Activated naive CD4-positive, alpha-beta T cell treated with anti-CD3 and anti-CD28 coated beads, Interleukin-2, amount 50 U/mL, for 24 hours (primary cell): Measurements from ENCODE around the gene GALNT9.
"Not testable (repeated sequence)": the region's sequence is repeated elsewhere in the genome, so short reads cannot be mapped to it uniquely, and the experiment has no call there.

ENCODE experiments used
- H3K27ac Mint-ChIP-seq: one replicate; pipeline ENCODE4 v1.8.0; 2021; ENCODE audit warnings: mild to moderate bottlenecking, mixed read lengths
- H3K27me3 Mint-ChIP-seq: one replicate; pipeline ENCODE4 v1.8.0; 2021; ENCODE audit warnings: mixed read lengths
- H3K36me3 Mint-ChIP-seq: one replicate; pipeline ENCODE4 v1.8.0; 2021; ENCODE audit warnings: mixed read lengths
- H3K4me1 Mint-ChIP-seq: one replicate; pipeline ENCODE4 v1.8.0; 2021; ENCODE audit warnings: mixed read lengths
- H3K4me3 Mint-ChIP-seq: one replicate; pipeline ENCODE4 v1.8.0; 2021; ENCODE audit warnings: mild to moderate bottlenecking, mixed read lengths
- H3K9me3 Mint-ChIP-seq: one replicate; pipeline ENCODE4 v1.8.0; 2021; ENCODE audit warnings: mixed read lengths

GALNT9 gene

GRCh38 chr12:132195242-132195641 lies 134.1 kb downstream of the GALNT9 start:
- H3K27ac Mint-ChIP-seq, H3K36me3 Mint-ChIP-seq, H3K4me3 Mint-ChIP-seq, H3K27me3 Mint-ChIP-seq, H3K9me3 Mint-ChIP-seq, H3K4me1 Mint-ChIP-seq: not testable (repeated sequence)

- Mint-ChIP-seq H3K4me1 (peaks cover 10% of the 10 kb centered on the region), H3K27ac (no peak overlapping the region), H3K27me3 (no peaks in the 10 kb centered on the region), H3K4me3 (no peak overlapping the region), H3K9me3 (no peaks in the 10 kb centered on the region), H3K36me3 (peaks cover 6% of the 10 kb centered on the region)
Observed at GRCh38 chr12:132194556-132194955, 134.8 kb downstream of the GALNT9 start.

- peaks cover 6% of the 10 kb centered on the region for H3K36me3 Mint-ChIP-seq
- no peaks in the 10 kb centered on the region for H3K27me3 Mint-ChIP-seq
- no peaks in the 10 kb centered on the region for H3K9me3 Mint-ChIP-seq
- no peak overlapping the region for H3K27ac Mint-ChIP-seq
- H3K4me3 Mint-ChIP-seq = no peak overlapping the region
- peaks cover 14% of the 10 kb centered on the region for H3K4me1 Mint-ChIP-seq
Observed at GRCh38 chr12:132194056-132194455, 135.3 kb downstream of the GALNT9 start.

- Mint-ChIP-seq H3K27ac (no peak overlapping the region), H3K36me3 (peaks cover 6% of the 10 kb centered on the region), H3K9me3 (no peaks in the 10 kb centered on the region), H3K27me3 (no peaks in the 10 kb centered on the region), H3K4me3 (peak overlapping the region; percentile 52), H3K4me1 (peaks cover 24% of the 10 kb centered on the region)
Observed at GRCh38 chr12:132191715-132192553, 137.5 kb downstream of the GALNT9 start.

GRCh38 chr12:132190834-132191500 lies 138.4 kb downstream of the GALNT9 start:
- Mint-ChIP-seq H3K27me3 (no peaks in the 10 kb centered on the region), H3K27ac (peak overlapping the region; percentile 23), H3K4me3 (peak overlapping the region; percentile 52), H3K9me3 (no peaks in the 10 kb centered on the region), H3K36me3 (peaks cover 6% of the 10 kb centered on the region), H3K4me1 (peaks cover 34% of the 10 kb centered on the region)

- Mint-ChIP-seq H3K27me3 (no peaks in the 10 kb centered on the region), H3K4me1 (peaks cover 42% of the 10 kb centered on the region), H3K9me3 (no peaks in the 10 kb centered on the region), H3K4me3 (peak overlapping the region; percentile 93), H3K27ac (peak overlapping the region; percentile 88), H3K36me3 (peaks cover 6% of the 10 kb centered on the region)
Observed at GRCh38 chr12:132190012-132190755, 139.2 kb downstream of the GALNT9 start.

GRCh38 chr12:132189378-132190011 lies 139.9 kb downstream of the GALNT9 start:
- Mint-ChIP-seq H3K36me3 (peaks cover 6% of the 10 kb centered on the region), H3K27me3 (no peaks in the 10 kb centered on the region), H3K27ac (peak overlapping the region; percentile 88), H3K9me3 (no peaks in the 10 kb centered on the region), H3K4me3 (peak overlapping the region; percentile 93), H3K4me1 (peaks cover 45% of the 10 kb centered on the region)

GRCh38 chr12:132188916-132189325 lies 140.5 kb downstream of the GALNT9 start:
- H3K27ac Mint-ChIP-seq = no peak overlapping the region
- peaks cover 50% of the 10 kb centered on the region for H3K4me1 Mint-ChIP-seq
- no peaks in the 10 kb centered on the region for H3K9me3 Mint-ChIP-seq
- H3K36me3 Mint-ChIP-seq = peaks cover 3% of the 10 kb centered on the region
- H3K4me3 Mint-ChIP-seq = peak overlapping the region; percentile 93
- no peaks in the 10 kb centered on the region for H3K27me3 Mint-ChIP-seq

- peaks cover 2% of the 10 kb centered on the region for H3K36me3 Mint-ChIP-seq
- H3K27ac Mint-ChIP-seq = no peak overlapping the region
Observed at GRCh38 chr12:132188451-132188901, 140.9 kb downstream of the GALNT9 start.

GRCh38 chr12:132187646-132188450 lies 141.5 kb downstream of the GALNT9 start:
- H3K4me1 Mint-ChIP-seq = peaks cover 55% of the 10 kb centered on the region
- H3K27ac Mint-ChIP-seq = peak overlapping the region; percentile 23
- H3K4me3 Mint-ChIP-seq = peak overlapping the region; percentile 59
- no peaks in the 10 kb centered on the region for H3K27me3 Mint-ChIP-seq
- H3K9me3 Mint-ChIP-seq = no peaks in the 10 kb centered on the region
- no peaks in the 10 kb centered on the region for H3K36me3 Mint-ChIP-seq

More at GRCh38 chr12:132188451-132188901, 140.9 kb downstream of the GALNT9 start:
- Mint-ChIP-seq H3K9me3 (no peaks in the 10 kb centered on the region), H3K4me3 (peak overlapping the region; percentile 39), H3K4me1 (peaks cover 50% of the 10 kb centered on the region), H3K27me3 (no peaks in the 10 kb centered on the region)

- Mint-ChIP-seq H3K27me3 (no peaks in the 10 kb centered on the region), H3K4me1 (peaks cover 55% of the 10 kb centered on the region), H3K9me3 (no peaks in the 10 kb centered on the region)
Observed at GRCh38 chr12:132186857-132187620, 142.3 kb downstream of the GALNT9 start.

GRCh38 chr12:132186208-132186856 lies 143.1 kb downstream of the GALNT9 start:
- Mint-ChIP-seq H3K36me3 (no peaks in the 10 kb centered on the region), H3K27ac (peak overlapping the region; percentile 77), H3K4me1 (peaks cover 57% of the 10 kb centered on the region), H3K9me3 (no peaks in the 10 kb centered on the region), H3K27me3 (no peaks in the 10 kb centered on the region), H3K4me3 (peak overlapping the region; percentile 79)

More at GRCh38 chr12:132186857-132187620, 142.3 kb downstream of the GALNT9 start:
- no peaks in the 10 kb centered on the region for H3K36me3 Mint-ChIP-seq
- peak overlapping the region; percentile 79 for H3K4me3 Mint-ChIP-seq
- H3K27ac Mint-ChIP-seq = peak overlapping the region; percentile 83

GRCh38 chr12:132185705-132186104 lies 143.7 kb downstream of the GALNT9 start:
- no peaks in the 10 kb centered on the region for H3K9me3 Mint-ChIP-seq
- peak overlapping the region; percentile 79 for H3K4me3 Mint-ChIP-seq
- no peaks in the 10 kb centered on the region for H3K36me3 Mint-ChIP-seq
- H3K27ac Mint-ChIP-seq = peak overlapping the region; percentile 77
- H3K27me3 Mint-ChIP-seq = no peaks in the 10 kb centered on the region
- H3K4me1 Mint-ChIP-seq = peaks cover 59% of the 10 kb centered on the region
